Gastroesophageal sphincter (tissue), 4 donors: ENCODE measurements around the gene NRF1. TPM values are rescaled to one million over a fixed set of nuclear protein-coding genes. Genes with fewer than 3 reads are reported as not detected.

ENCODE experiments used
- ATAC-seq: fragments of 150-250 bp; one replicate; pipeline ENCODE4 v1.9.1; 2016; ENCODE audit warnings: mild to moderate bottlenecking, moderate library complexity
- H3K27ac ChIP-seq, 4 donors: fragments of 200-600 bp; sonication (generic) in 3 of 4; 1 replicate in 3 of 4; 2 replicates in 1 of 4; pipeline ENCODE4 v1.5.1; 2016 to 2019
- H3K27me3 ChIP-seq: fragments of 200-600 bp; sonication (generic); one replicate; pipeline ENCODE4 v1.5.1; 2019
- H3K36me3 ChIP-seq, 2 donors: fragments of 200-600 bp; sonication (generic); one replicate each; pipeline ENCODE4 v1.5.1; 2019; ENCODE audit warnings: control low read depth in 1 of 2
- H3K4me1 ChIP-seq, 3 donors: fragments of 200-600 bp; sonication (generic); 1 replicate in 2 of 3; 2 replicates in 1 of 3; pipeline ENCODE4 v1.5.1; 2016 to 2019; ENCODE audit warnings: control low read depth in 2 of 3
- H3K4me3 ChIP-seq, 2 donors: fragments of 200-600 bp; sonication (generic); one replicate each; pipeline ENCODE4 v1.5.1; 2019; ENCODE audit warnings: mild to moderate bottlenecking in 1 of 2, moderate library complexity in 1 of 2
- H3K9me3 ChIP-seq, 3 donors: fragments of 200-600 bp; sonication (generic); one replicate each; pipeline ENCODE4 v1.5.1; 2017 to 2019; ENCODE audit warnings: control low read depth in 2 of 3
- CTCF ChIP-seq, 4 experiments: fragments of 200-600 bp in 2 of 4; fragments of 450-650 bp in 2 of 4; sonication (generic) in 1 of 4; IDR thresholded peaks; one replicate each; pipeline ENCODE4 v1.5.1; 2017 to 2019; ENCODE audit warnings: antibody characterized with exemption in 4 of 4, mild to moderate bottlenecking in 2 of 4, moderate library complexity in 2 of 4
- EP300 ChIP-seq: sonication (generic); formaldehyde crosslinking; IDR thresholded peaks from one replicate; pipeline ENCODE4 v1.6.1; 2017; ENCODE audit warnings: antibody characterized with exemption, mild to moderate bottlenecking
- POLR2A ChIP-seq, 2 donors: fragments of 450-650 bp; IDR thresholded peaks; one replicate each; pipeline ENCODE4 v1.6.1; 2017; ENCODE audit warnings: antibody characterized with exemption in 2 of 2, mild to moderate bottlenecking in 2 of 2, moderate library complexity in 1 of 2
- POLR2AphosphoS5 ChIP-seq: sonication (generic); formaldehyde crosslinking; IDR thresholded peaks from one replicate; pipeline ENCODE4 v1.6.1; 2017; ENCODE audit warnings: antibody characterized with exemption
- WGBS, 2 donors: methylation state at CpG; one replicate each; pipeline ENCODE4 v1.1.5; 2018; ENCODE audit warnings: low coverage in 1 of 2; 5-methylcytosine and 5-hydroxymethylcytosine counted together
- total RNA-seq, 4 donors: library from RNA; depleted of rRNA; stranded (reverse); fragments of >200 nt; gene quantifications; one replicate each; pipeline ENCODE4 v1.1.0, GENCODE V29; 2016

The NRF1 gene
- total RNA-seq, 4 donors from 2014 or later: 7.8 to 20.5 (median 17.0) TPM

- 0 to 8% methylated on average over 2 to 10 of the region's 42 CpGs for WGBS, 2 donors
- Histone ChIP-seq H3K27me3 (peaks cover 100% of the 10 kb centered on the region), H3K4me3 (no peak overlapping the region), H3K36me3 (no peaks in the 10 kb centered on the region), H3K4me1 (peaks cover 4 to 81% (median 60%) of the 10 kb centered on the region in 3 donors), H3K9me3 (peaks cover 0 to 5% (median 0%) of the 10 kb centered on the region in 3 donors), H3K27ac (no peak overlapping the region)
- TF ChIP-seq POLR2AphosphoS5 (no peak), CTCF (IDR thresholded peaks at IDR 0.05) (no peak), EP300 (no peak), POLR2A (IDR thresholded peaks at IDR 0.05) (no peak)
- no peak for ATAC-seq
These were observed 171.5 kb downstream of the NRF1 start for GRCh38 chr7:129782818-129783583.

DNA sequence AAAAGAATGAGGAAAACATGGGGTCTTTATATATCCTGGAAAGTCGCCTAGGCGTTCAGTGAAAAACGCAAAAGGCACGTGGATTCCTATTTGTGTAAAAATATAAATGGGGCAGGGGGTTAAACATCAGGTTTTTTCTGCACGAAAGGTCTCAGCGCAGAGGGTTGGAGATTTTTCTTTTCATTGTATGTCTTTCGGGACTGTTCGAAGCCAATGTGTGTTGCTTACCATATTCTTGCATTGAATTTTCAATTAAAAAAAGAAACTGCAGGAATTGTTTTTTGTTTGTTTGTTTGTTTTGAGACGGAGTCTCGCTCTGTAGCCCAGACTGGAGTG is 172.0 kb downstream of the NRF1 start:
- TF ChIP-seq POLR2A (IDR thresholded peaks at IDR 0.05) (no peak), CTCF (IDR thresholded peaks at IDR 0.05) (no peak), POLR2AphosphoS5 (no peak), EP300 (no peak)
- Histone ChIP-seq H3K36me3 (no peaks in the 10 kb centered on the region), H3K4me3 (no peak overlapping the region), H3K4me1 (peaks cover 4 to 76% (median 55%) of the 10 kb centered on the region in 3 donors), H3K27me3 (peaks cover 100% of the 10 kb centered on the region), H3K27ac (no peak overlapping the region), H3K9me3 (peaks cover 0 to 3% (median 0%) of the 10 kb centered on the region in 3 donors)
- no peak for ATAC-seq
- WGBS, 2 donors: 8 to 11% methylated on average over 10 of the region's 10 CpGs

GRCh38 chr7:129784437-129784782 is 172.9 kb downstream of the NRF1 start:
- 18 to 45% methylated on average over 4 to 24 of the region's 25 CpGs for WGBS, 2 donors
- no peak for ATAC-seq
- Histone ChIP-seq H3K9me3 (no peaks in the 10 kb centered on the region), H3K36me3 (no peaks in the 10 kb centered on the region), H3K4me1 (peaks cover 4 to 67% (median 47%) of the 10 kb centered on the region in 3 donors), H3K4me3 (peak overlapping the region in 1 of 2 donors; percentile 2), H3K27ac (no peak overlapping the region), H3K27me3 (peaks cover 100% of the 10 kb centered on the region)
- no peak for TF ChIP-seq POLR2AphosphoS5
- no peak for TF ChIP-seq POLR2A (IDR thresholded peaks at IDR 0.05)

GRCh38 chr7:129784783-129785684 is 173.5 kb downstream of the NRF1 start:
- ATAC-seq: no peak
- Histone ChIP-seq H3K36me3 (no peaks in the 10 kb centered on the region), H3K27ac (no peak overlapping the region), H3K4me3 (peak overlapping the region in 1 of 2 donors; percentile 22), H3K4me1 (peaks cover 4 to 61% (median 40%) of the 10 kb centered on the region in 3 donors), H3K9me3 (no peaks in the 10 kb centered on the region), H3K27me3 (peaks cover 100% of the 10 kb centered on the region)
- no peak for TF ChIP-seq POLR2AphosphoS5
- no peak for TF ChIP-seq EP300
- no peak for TF ChIP-seq POLR2A (IDR thresholded peaks at IDR 0.05)
- 7 to 8% methylated on average over 8 to 13 of the region's 37 CpGs for WGBS, 2 donors

- Histone ChIP-seq H3K36me3 (no peaks in the 10 kb centered on the region), H3K27ac (no peak overlapping the region), H3K9me3 (no peaks in the 10 kb centered on the region), H3K4me3 (peak overlapping the region in 1 of 2 donors; percentile 22), H3K27me3 (peaks cover 100% of the 10 kb centered on the region), H3K4me1 (peaks cover 0 to 53% (median 32%) of the 10 kb centered on the region in 3 donors)
- TF ChIP-seq POLR2A (IDR thresholded peaks at IDR 0.05) (no peak), EP300 (no peak), CTCF (IDR thresholded peaks at IDR 0.05) (no peak), POLR2AphosphoS5 (no peak)
- 3 to 20% methylated on average over 2 to 17 of the region's 44 CpGs for WGBS, 2 donors
- no peak for ATAC-seq
These were observed 174.4 kb downstream of the NRF1 start for GRCh38 chr7:129785685-129786514.
